HCT116 (cell line): ENCODE data around the gene DIPK1A.

Source experiments
- CEBPB ChIP-seq: IDR thresholded peaks from 2 replicates; pipeline ENCODE4 v1.6.1; 2012; ENCODE audit warnings: low read depth
- EGR1 ChIP-seq: IDR thresholded peaks from 2 replicates; pipeline ENCODE4 v1.6.1; 2012; ENCODE audit warnings: low read depth
- EZH2 ChIP-seq: fragments of 200-600 bp; sonication (generic); IDR thresholded peaks from 2 replicates; pipeline ENCODE4 v1.6.1; 2017; ENCODE audit warnings: antibody characterized with exemption, mixed run types
- JUND ChIP-seq: IDR thresholded peaks from 2 replicates; pipeline ENCODE4 v1.6.1; 2012
- POLR2A ChIP-seq: IDR thresholded peaks from 2 replicates; pipeline ENCODE4 v1.7.0; 2011; ENCODE audit warnings: borderline replicate concordance; ENCODE audit not compliant: insufficient read depth, insufficient read length; ENCODE audit errors: extremely low read depth
- POLR2AphosphoS5 ChIP-seq: IDR thresholded peaks from 2 replicates; pipeline ENCODE4 v1.6.1; 2011; ENCODE audit warnings: mild to moderate bottlenecking, low read depth, low read length, moderate library complexity
- RAD21 ChIP-seq: IDR thresholded peaks from 2 replicates; pipeline ENCODE4 v1.6.1; 2012; ENCODE audit warnings: low read depth, mild to moderate bottlenecking
- REST ChIP-seq: IDR thresholded peaks from 2 replicates; pipeline ENCODE4 v1.6.1; 2012; ENCODE audit warnings: low read depth
- SIN3A ChIP-seq: IDR thresholded peaks from 2 replicates; pipeline ENCODE4 v1.6.1; 2012; ENCODE audit warnings: low read depth
- SP1 ChIP-seq: IDR thresholded peaks from 2 replicates; pipeline ENCODE4 v1.6.1; 2012; ENCODE audit warnings: low read depth
- SRF ChIP-seq: IDR thresholded peaks from 2 replicates; pipeline ENCODE4 v1.6.1; 2012; ENCODE audit warnings: low read depth
- YY1 ChIP-seq: IDR thresholded peaks from 2 replicates; pipeline ENCODE4 v1.6.1; 2011; ENCODE audit warnings: low read length, low read depth, moderate library complexity, mild to moderate bottlenecking; ENCODE audit not compliant: insufficient replicate concordance; ENCODE audit errors: extremely low read depth
- TF ChIP-seq, protein P1 (sequence below), 3 experiments: fragments of 200-600 bp in 1 of 3; sonication (generic) in 1 of 3; IDR thresholded peaks in 2 of 3; conservative IDR thresholded peaks in 1 of 3; 2 replicates each; pipeline ENCODE4 v1.5.1; 2012 to 2017; ENCODE audit warnings: low read depth in 2 of 3, low read length in 2 of 3, antibody characterized with exemption in 1 of 3, borderline replicate concordance in 1 of 3, control low read depth in 1 of 3, mild to moderate bottlenecking in 1 of 3, mixed read lengths in 1 of 3, mixed run types in 1 of 3, moderate library complexity in 1 of 3; ENCODE audit not compliant: insufficient read depth in 1 of 3
- TF ChIP-seq, protein P2 (sequence below): IDR thresholded peaks from 2 replicates; pipeline ENCODE4 v1.6.1; 2012

- TF ChIP-seq REST (no peak), SRF (no peak), EZH2 (no peak), CEBPB (no peak), SP1 (no peak), EGR1 (no peak), SIN3A (no peak), POLR2AphosphoS5 (no peak), POLR2A (no peak), YY1 (no peak), RAD21 (no peak), JUND (no peak)
- TF ChIP-seq, protein P1, sequence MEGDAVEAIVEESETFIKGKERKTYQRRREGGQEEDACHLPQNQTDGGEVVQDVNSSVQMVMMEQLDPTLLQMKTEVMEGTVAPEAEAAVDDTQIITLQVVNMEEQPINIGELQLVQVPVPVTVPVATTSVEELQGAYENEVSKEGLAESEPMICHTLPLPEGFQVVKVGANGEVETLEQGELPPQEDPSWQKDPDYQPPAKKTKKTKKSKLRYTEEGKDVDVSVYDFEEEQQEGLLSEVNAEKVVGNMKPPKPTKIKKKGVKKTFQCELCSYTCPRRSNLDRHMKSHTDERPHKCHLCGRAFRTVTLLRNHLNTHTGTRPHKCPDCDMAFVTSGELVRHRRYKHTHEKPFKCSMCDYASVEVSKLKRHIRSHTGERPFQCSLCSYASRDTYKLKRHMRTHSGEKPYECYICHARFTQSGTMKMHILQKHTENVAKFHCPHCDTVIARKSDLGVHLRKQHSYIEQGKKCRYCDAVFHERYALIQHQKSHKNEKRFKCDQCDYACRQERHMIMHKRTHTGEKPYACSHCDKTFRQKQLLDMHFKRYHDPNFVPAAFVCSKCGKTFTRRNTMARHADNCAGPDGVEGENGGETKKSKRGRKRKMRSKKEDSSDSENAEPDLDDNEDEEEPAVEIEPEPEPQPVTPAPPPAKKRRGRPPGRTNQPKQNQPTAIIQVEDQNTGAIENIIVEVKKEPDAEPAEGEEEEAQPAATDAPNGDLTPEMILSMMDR (IDR thresholded peaks at IDR 0.05 in 2 of 3, conservative IDR thresholded peaks at IDR 0.05 in 1 of 3; ENCODE audit: borderline replicate concordance in 1 of 3, insufficient read depth in 1 of 3, low read depth in 2 of 3, low read length in 2 of 3): no peak
- TF ChIP-seq, protein P2, sequence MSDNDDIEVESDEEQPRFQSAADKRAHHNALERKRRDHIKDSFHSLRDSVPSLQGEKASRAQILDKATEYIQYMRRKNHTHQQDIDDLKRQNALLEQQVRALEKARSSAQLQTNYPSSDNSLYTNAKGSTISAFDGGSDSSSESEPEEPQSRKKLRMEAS: no peak
These were observed 41.5 kb upstream of the DIPK1A start for GRCh38 chr1:93002781-93003180.
